Esophagus squamous epithelium (tissue), 5 donors: ENCODE measurements around the gene SACS. TPM values are rescaled to one million over a fixed set of nuclear protein-coding genes. Genes with fewer than 3 reads are reported as not detected.

Source experiments
- DNase-seq: peaks from one replicate; lab custom pipeline; 2025; lab: John Stamatoyannopoulos, UW
- H3K27ac ChIP-seq, 4 donors: fragments of 200-600 bp; sonication (generic); one replicate each; pipeline ENCODE4 v1.5.1; 2016 to 2019; ENCODE audit warnings: mild to moderate bottlenecking in 1 of 4
- H3K27me3 ChIP-seq, 4 donors: fragments of 200-600 bp; sonication (generic); 1 replicate in 3 of 4; 2 replicates in 1 of 4; pipeline versions ENCODE4 v1.5.1 to v1.6.0; 2017 to 2021; ENCODE audit warnings: antibody characterized with exemption in 1 of 4
- H3K36me3 ChIP-seq, 3 donors: fragments of 200-600 bp; sonication (generic); one replicate each; pipeline ENCODE4 v1.5.1; 2016 to 2019
- H3K4me1 ChIP-seq, 3 donors: fragments of 200-600 bp; sonication (generic); one replicate each; pipeline ENCODE4 v1.5.1; 2017 to 2019
- H3K4me3 ChIP-seq, 4 donors: fragments of 200-600 bp; sonication (generic); 1 replicate in 3 of 4; 2 replicates in 1 of 4; pipeline ENCODE4 v1.5.1; 2016 to 2019; ENCODE audit warnings: mild to moderate bottlenecking in 2 of 4, moderate library complexity in 1 of 4
- H3K9me3 ChIP-seq, 3 donors: fragments of 200-600 bp; sonication (generic); one replicate each; pipeline ENCODE4 v1.5.1; 2016 to 2019
- POLR2A ChIP-seq, 4 donors: fragments of 450-650 bp; IDR thresholded peaks; one replicate each; pipeline ENCODE4 v1.6.1; 2017; ENCODE audit warnings: antibody characterized with exemption in 4 of 4, mild to moderate bottlenecking in 4 of 4, moderate library complexity in 3 of 4
- WGBS, 2 donors: methylation state at CpG; one replicate each; pipeline ENCODE4 v1.1.5; 2018; 5-methylcytosine and 5-hydroxymethylcytosine counted together
- intact Hi-C: fragments of 100-400 bp; cut with DNase I; formaldehyde crosslinking; loops from one replicate; pipeline ENCODE4 v1.15.0; 2022
- total RNA-seq, 4 donors: library from RNA; depleted of rRNA; stranded (reverse); fragments of >200 nt; gene quantifications; one replicate each; pipeline ENCODE4 v1.1.0, GENCODE V29; 2016
- TF ChIP-seq, protein P1 (sequence below), 6 experiments: fragments of 450-650 bp in 4 of 6; fragments of 200-600 bp in 2 of 6; sonication (generic) in 2 of 6; IDR thresholded peaks; one replicate each; pipeline ENCODE4 v1.5.1; 2016 to 2019; ENCODE audit warnings: antibody characterized with exemption in 6 of 6, mild to moderate bottlenecking in 4 of 6, moderate library complexity in 4 of 6
- donor health status: DM: yes; HTN: yes; CAD: no.

The SACS gene
- total RNA-seq, 4 donors from 2014 or later = 3.0 to 14.5 (median 10.6) TPM

DNA sequence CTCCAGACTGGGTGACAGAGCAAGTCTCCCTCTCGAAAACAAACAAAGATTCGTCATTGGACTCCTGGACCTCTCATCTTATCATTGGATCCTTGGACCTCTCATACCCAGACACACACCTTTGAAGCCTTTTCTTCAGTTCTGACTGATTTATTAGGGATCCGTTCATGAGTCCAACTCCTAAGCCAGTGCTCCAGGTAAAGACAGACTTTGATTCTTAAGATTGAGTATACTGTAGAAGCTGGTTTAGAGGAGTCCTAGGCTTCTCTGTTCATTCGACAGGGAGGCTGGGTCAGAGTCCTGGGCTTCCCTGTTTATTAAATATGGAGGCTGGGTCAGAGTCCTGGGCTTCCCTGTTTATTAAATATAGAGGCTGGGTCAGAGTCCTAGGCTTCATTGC lies 38.7 kb downstream of the SACS start:
- WGBS, 2 donors = 82 to 83% methylated on average over 4 of the region's 4 CpGs
- Histone ChIP-seq H3K27ac (no peak overlapping the region), H3K9me3 (no peaks in the 10 kb centered on the region), H3K36me3 (no peaks in the 10 kb centered on the region), H3K4me3 (no peak overlapping the region), H3K4me1 (no peaks in the 10 kb centered on the region), H3K27me3 (no peaks in the 10 kb centered on the region)
- TF ChIP-seq POLR2A (IDR thresholded peaks at IDR 0.05) = no peak
- TF ChIP-seq, protein P1, sequence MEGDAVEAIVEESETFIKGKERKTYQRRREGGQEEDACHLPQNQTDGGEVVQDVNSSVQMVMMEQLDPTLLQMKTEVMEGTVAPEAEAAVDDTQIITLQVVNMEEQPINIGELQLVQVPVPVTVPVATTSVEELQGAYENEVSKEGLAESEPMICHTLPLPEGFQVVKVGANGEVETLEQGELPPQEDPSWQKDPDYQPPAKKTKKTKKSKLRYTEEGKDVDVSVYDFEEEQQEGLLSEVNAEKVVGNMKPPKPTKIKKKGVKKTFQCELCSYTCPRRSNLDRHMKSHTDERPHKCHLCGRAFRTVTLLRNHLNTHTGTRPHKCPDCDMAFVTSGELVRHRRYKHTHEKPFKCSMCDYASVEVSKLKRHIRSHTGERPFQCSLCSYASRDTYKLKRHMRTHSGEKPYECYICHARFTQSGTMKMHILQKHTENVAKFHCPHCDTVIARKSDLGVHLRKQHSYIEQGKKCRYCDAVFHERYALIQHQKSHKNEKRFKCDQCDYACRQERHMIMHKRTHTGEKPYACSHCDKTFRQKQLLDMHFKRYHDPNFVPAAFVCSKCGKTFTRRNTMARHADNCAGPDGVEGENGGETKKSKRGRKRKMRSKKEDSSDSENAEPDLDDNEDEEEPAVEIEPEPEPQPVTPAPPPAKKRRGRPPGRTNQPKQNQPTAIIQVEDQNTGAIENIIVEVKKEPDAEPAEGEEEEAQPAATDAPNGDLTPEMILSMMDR (IDR thresholded peaks at IDR 0.05) = no peak
- intact Hi-C loops = no loop called here
- no peak for DNase-seq

DNA sequence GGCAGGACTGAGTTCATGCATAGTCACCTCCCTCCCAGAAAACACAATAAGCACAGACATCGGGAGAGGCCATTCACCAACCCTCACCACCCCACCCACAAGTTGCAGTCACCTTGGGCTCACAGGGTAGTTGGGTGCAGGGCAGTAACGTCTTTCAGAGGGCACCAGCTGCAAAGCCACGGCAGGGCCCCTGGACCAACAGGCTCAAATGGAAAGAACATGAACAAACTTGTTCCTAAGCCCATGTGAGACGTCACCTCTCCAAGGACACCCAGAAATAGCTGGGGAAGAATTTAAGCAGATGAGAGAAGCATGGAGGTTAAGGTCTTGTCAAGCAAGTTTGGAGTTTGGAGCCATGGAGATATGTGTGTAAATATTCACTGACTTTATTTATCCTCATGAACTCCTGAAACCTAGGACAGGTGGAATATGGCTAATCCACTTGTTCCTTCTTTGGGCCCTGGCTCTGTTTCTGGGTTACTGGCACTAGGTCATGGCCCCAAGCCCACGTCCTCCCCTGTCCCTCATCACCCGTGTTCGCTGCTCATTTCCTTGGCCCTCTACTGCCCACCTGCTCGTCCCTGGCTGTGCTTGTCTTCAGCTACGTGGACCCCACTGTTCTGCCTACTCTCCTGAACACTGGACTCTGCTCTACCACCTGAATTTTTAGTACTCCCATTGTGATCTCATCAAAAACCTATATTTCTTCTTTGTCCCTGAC lies 40.4 kb downstream of the SACS start:
- WGBS, 2 donors = 53 to 60% methylated on average over 8 to 9 of the region's 9 CpGs
- no peaks in the 10 kb centered on the region for H3K27me3 ChIP-seq
- H3K36me3 ChIP-seq = no peaks in the 10 kb centered on the region
- no peak overlapping the region for H3K27ac ChIP-seq
- DNase-seq = no peak
- intact Hi-C loops = no loop called here
- H3K9me3 ChIP-seq = no peaks in the 10 kb centered on the region
- H3K4me3 ChIP-seq = no peak overlapping the region
- no peaks in the 10 kb centered on the region for H3K4me1 ChIP-seq
- no peak for TF ChIP-seq POLR2A (IDR thresholded peaks at IDR 0.05)
- TF ChIP-seq, protein P1 (IDR thresholded peaks at IDR 0.05) = no peak

DNA sequence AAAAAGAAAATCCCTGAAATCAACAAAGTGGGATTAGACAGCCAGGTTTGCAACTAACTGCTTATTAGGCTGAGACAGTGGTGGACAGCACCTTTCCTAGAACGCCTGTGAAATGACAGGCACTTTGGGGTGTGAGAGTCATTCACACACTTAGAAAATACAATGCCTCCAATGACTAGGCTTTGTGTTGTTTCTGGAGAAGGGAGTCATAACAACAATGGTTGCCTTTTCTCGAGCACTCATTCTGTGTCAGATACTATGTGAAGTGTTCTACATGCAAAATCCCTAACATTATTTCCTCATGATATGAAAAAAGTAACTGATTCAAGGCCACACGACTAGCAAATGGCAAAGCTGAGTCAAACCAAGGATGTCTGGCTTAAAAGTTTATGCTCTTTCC lies 41.2 kb downstream of the SACS start:
- 70 to 88% methylated on average over 3 of the region's 3 CpGs for WGBS, 2 donors
- no peak for TF ChIP-seq POLR2A (IDR thresholded peaks at IDR 0.05)
- TF ChIP-seq, protein P1 (IDR thresholded peaks at IDR 0.05) = no peak
- Histone ChIP-seq H3K27me3 (no peaks in the 10 kb centered on the region), H3K27ac (no peak overlapping the region), H3K36me3 (no peaks in the 10 kb centered on the region), H3K9me3 (no peaks in the 10 kb centered on the region), H3K4me1 (no peaks in the 10 kb centered on the region), H3K4me3 (no peak overlapping the region)
- no peak for DNase-seq
- intact Hi-C loops = no loop called here

- Histone ChIP-seq H3K27me3 (no peaks in the 10 kb centered on the region), H3K27ac (no peak overlapping the region), H3K9me3 (no peaks in the 10 kb centered on the region), H3K4me1 (no peaks in the 10 kb centered on the region), H3K4me3 (no peak overlapping the region), H3K36me3 (no peaks in the 10 kb centered on the region)
- intact Hi-C loops = no loop called here
- 60 to 69% methylated on average over 2 to 6 of the region's 6 CpGs for WGBS, 2 donors
- DNase-seq = no peak
- TF ChIP-seq, protein P1 (IDR thresholded peaks at IDR 0.05) = no peak
- no peak for TF ChIP-seq POLR2A (IDR thresholded peaks at IDR 0.05)
Measured at GRCh38 chr13:23391752-23392151, 41.8 kb downstream of the SACS start.

DNA sequence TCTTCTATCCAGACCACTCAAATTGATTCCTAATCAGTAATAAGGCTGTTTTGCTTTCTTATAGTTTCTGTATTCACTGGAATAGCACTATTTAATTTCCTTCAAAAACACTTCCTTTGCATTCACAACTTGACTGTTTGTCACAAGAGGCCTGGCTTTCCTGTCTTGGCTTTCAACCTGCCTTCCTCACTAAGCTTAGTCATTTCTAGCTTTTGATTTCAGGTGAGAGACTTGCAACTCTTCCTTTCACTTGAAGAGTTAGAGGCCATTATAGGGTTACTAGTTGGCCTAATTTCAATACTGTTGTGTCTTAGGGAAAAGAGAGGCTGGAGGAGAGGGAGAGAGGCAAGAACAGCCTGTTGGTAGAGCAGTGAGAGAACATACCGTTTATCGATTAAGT lies 47.0 kb downstream of the SACS start:
- Histone ChIP-seq H3K9me3 (no peaks in the 10 kb centered on the region), H3K27me3 (no peaks in the 10 kb centered on the region), H3K4me3 (no peak overlapping the region), H3K36me3 (no peaks in the 10 kb centered on the region), H3K4me1 (no peaks in the 10 kb centered on the region), H3K27ac (no peak overlapping the region)
- no peak for DNase-seq
- TF ChIP-seq, protein P1 (IDR thresholded peaks at IDR 0.05) = no peak
- no peak for TF ChIP-seq POLR2A (IDR thresholded peaks at IDR 0.05)
- intact Hi-C loops = no loop called here
- WGBS, 2 donors = 82 to 98% methylated on average over 2 of the region's 2 CpGs
